Prostate gland (tissue), 2 donors: Measurements from ENCODE around the gene CPEB1. TPM values are rescaled to one million over a fixed set of nuclear protein-coding genes. Genes with fewer than 3 reads are reported as not detected.

Experiments used
- DNase-seq: peaks from one replicate; pipeline ENCODE4 v3.0.0-alpha.2; 2019; ENCODE audit warnings: low spot score
- H3K27ac ChIP-seq, 2 donors: fragments of 200-600 bp; sonication (generic); 2 replicates each; pipeline ENCODE4 v1.5.1; 2017 to 2019
- H3K27me3 ChIP-seq: fragments of 200-600 bp; sonication (generic); replicated peaks from 2 replicates; pipeline ENCODE4 v1.5.1; 2019; ENCODE audit not compliant: insufficient read depth
- H3K36me3 ChIP-seq, 2 donors: fragments of 200-600 bp; sonication (generic); 1 replicate in 1 of 2; 2 replicates in 1 of 2; pipeline versions ENCODE4 v1.5.1 to v1.8.1; 2017 to 2019
- H3K4me1 ChIP-seq: fragments of 200-600 bp; sonication (generic); replicated peaks from 2 replicates; pipeline ENCODE4 v1.5.1; 2019
- H3K4me3 ChIP-seq, 2 donors: fragments of 200-600 bp; sonication (generic); 2 replicates each; pipeline ENCODE4 v1.5.1; 2017 to 2019
- H3K9me3 ChIP-seq: fragments of 200-600 bp; sonication (generic); 2 replicates; pipeline ENCODE4 v1.5.1; 2017
- POLR2A ChIP-seq: fragments of 450-650 bp; IDR thresholded peaks from one replicate; pipeline ENCODE4 v1.6.1; 2016; ENCODE audit warnings: antibody characterized with exemption, mild to moderate bottlenecking
- POLR2AphosphoS5 ChIP-seq: sonication (generic); formaldehyde crosslinking; IDR thresholded peaks from one replicate; pipeline ENCODE4 v1.6.1; 2017; ENCODE audit warnings: antibody characterized with exemption
- WGBS: methylation state at CpG from one replicate; pipeline ENCODE4 v1.1.5; 2018; 5-methylcytosine and 5-hydroxymethylcytosine counted together
- intact Hi-C: fragments of 100-400 bp; cut with DNase I; formaldehyde crosslinking; loops from one replicate; pipeline ENCODE4 v1.14.2; 2022
- total RNA-seq, 2 donors: library from RNA; depleted of rRNA; stranded (reverse); fragments of >200 nt; gene quantifications; one replicate each; pipeline ENCODE4 v1.1.0, GENCODE V29; 2016
- TF ChIP-seq, protein P1 (sequence below), 4 experiments: fragments of 200-600 bp in 2 of 4; fragments of 450-650 bp in 2 of 4; sonication (generic) in 2 of 4; IDR thresholded peaks; 1 replicate in 3 of 4; 2 replicates in 1 of 4; pipeline ENCODE4 v1.5.1; 2016 to 2019; ENCODE audit warnings: antibody characterized with exemption in 4 of 4, mild to moderate bottlenecking in 2 of 4, moderate library complexity in 2 of 4

Gene CPEB1
- total RNA-seq, 2 donors from 2014 or later: 1.7 to 51.8 TPM

DNA sequence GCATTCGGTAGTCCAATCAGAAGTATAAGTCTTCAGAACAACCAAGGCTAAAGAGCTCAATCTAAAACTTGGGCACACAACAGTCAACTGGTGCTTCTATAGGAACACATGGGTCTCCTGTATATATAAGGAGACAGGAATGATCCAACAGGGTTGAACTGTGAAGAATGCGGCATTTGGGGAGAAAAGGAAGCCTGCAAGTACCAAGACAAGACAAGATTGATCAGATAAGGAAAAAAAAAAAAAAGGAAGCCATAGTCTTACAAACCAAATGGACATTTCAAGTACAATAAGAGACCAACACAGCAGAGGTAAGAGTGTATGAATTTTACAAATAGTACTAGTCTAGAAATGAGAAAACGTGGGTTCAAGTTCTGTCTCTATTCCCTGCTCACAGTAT lies 6.5 kb downstream of the CPEB1 start:
- Histone ChIP-seq H3K27me3 (peaks cover 3% of the 10 kb centered on the region), H3K4me1 (no peaks in the 10 kb centered on the region), H3K4me3 (no peak overlapping the region), H3K9me3 (no peaks in the 10 kb centered on the region), H3K27ac (no peak overlapping the region), H3K36me3 (no peaks in the 10 kb centered on the region)
- WGBS: 69% methylated on average over 3 of the region's 3 CpGs
- no peak for TF ChIP-seq POLR2A
- TF ChIP-seq, protein P1, sequence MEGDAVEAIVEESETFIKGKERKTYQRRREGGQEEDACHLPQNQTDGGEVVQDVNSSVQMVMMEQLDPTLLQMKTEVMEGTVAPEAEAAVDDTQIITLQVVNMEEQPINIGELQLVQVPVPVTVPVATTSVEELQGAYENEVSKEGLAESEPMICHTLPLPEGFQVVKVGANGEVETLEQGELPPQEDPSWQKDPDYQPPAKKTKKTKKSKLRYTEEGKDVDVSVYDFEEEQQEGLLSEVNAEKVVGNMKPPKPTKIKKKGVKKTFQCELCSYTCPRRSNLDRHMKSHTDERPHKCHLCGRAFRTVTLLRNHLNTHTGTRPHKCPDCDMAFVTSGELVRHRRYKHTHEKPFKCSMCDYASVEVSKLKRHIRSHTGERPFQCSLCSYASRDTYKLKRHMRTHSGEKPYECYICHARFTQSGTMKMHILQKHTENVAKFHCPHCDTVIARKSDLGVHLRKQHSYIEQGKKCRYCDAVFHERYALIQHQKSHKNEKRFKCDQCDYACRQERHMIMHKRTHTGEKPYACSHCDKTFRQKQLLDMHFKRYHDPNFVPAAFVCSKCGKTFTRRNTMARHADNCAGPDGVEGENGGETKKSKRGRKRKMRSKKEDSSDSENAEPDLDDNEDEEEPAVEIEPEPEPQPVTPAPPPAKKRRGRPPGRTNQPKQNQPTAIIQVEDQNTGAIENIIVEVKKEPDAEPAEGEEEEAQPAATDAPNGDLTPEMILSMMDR (IDR thresholded peaks at IDR 0.05): no peak
- TF ChIP-seq POLR2AphosphoS5: no peak
- intact Hi-C loops: no loop called here
- no peak for DNase-seq

DNA sequence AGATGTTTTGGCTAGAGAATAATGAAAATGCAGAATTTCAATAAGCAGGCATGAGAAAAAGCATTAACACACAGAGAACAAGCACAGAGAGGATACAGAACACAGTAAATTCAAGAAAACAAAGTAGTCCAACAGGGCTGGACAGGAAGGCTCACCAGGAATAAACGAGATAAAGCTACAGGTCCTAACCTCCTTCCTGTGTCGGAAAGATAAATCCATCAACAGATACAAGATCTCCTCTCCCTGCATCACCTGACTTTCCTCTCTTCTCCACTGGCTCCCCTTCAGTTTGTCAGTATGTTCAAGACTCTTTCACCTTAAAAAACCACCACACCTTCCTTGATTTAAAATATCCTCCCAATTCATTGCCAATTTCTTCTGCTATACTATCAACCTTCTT lies 11.4 kb downstream of the CPEB1 start:
- Histone ChIP-seq H3K36me3 (no peaks in the 10 kb centered on the region), H3K27me3 (peaks cover 3% of the 10 kb centered on the region), H3K27ac (no peak overlapping the region), H3K4me3 (no peak overlapping the region), H3K9me3 (no peaks in the 10 kb centered on the region), H3K4me1 (no peaks in the 10 kb centered on the region)
- intact Hi-C loops: no loop called here
- TF ChIP-seq, protein P1 (IDR thresholded peaks at IDR 0.05): no peak
- TF ChIP-seq POLR2AphosphoS5 (no peak), POLR2A (no peak)
- WGBS: 44% methylated on average over 2 of the region's 2 CpGs
- DNase-seq: no peak

DNA sequence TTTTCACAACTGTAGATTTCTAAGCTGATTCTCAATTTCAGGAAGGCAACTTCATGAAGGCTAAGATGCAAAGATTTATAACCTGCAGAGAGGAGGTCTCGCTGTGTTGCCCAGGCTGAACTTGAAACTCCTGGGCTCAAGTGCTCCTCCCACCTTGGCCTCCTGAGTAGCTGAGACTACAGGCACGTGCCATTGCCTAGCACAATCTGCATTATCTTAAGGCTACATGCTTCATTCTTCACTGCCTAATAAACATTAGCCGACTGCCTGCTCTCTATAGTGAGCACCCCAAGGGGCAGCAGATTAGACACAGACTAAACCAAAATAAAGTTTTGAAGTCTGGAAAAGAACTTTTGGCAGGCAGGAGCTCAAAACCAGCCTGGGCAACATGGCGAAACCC lies 17.1 kb downstream of the CPEB1 start:
- Histone ChIP-seq H3K9me3 (no peaks in the 10 kb centered on the region), H3K27ac (no peak overlapping the region), H3K27me3 (no peaks in the 10 kb centered on the region), H3K4me3 (no peak overlapping the region), H3K36me3 (no peaks in the 10 kb centered on the region), H3K4me1 (no peaks in the 10 kb centered on the region)
- intact Hi-C loops: no loop called here
- no peak for TF ChIP-seq POLR2A
- TF ChIP-seq, protein P1 (IDR thresholded peaks at IDR 0.05): no peak
- no peak for TF ChIP-seq POLR2AphosphoS5
- DNase-seq: no peak
- WGBS: 57% methylated on average over 4 of the region's 4 CpGs

- Histone ChIP-seq H3K36me3 (no peaks in the 10 kb centered on the region), H3K4me1 (no peaks in the 10 kb centered on the region), H3K27ac (no peak overlapping the region), H3K27me3 (no peaks in the 10 kb centered on the region), H3K9me3 (no peaks in the 10 kb centered on the region), H3K4me3 (no peak overlapping the region)
- no peak for DNase-seq
- intact Hi-C loops: no loop called here
- no peak for TF ChIP-seq POLR2A
- TF ChIP-seq POLR2AphosphoS5: no peak
- TF ChIP-seq, protein P1 (IDR thresholded peaks at IDR 0.05): no peak
- WGBS: 67% methylated on average over 4 of the region's 4 CpGs
Observed at GRCh38 chr15:82625136-82625535, 22.0 kb downstream of the CPEB1 start.

GRCh38 chr15:82624438-82624837 lies 22.7 kb downstream of the CPEB1 start:
- Histone ChIP-seq H3K9me3 (no peaks in the 10 kb centered on the region), H3K4me1 (no peaks in the 10 kb centered on the region), H3K27ac (no peak overlapping the region), H3K4me3 (no peak overlapping the region), H3K27me3 (no peaks in the 10 kb centered on the region), H3K36me3 (no peaks in the 10 kb centered on the region)
- no peak for DNase-seq
- no peak for TF ChIP-seq POLR2A
- TF ChIP-seq POLR2AphosphoS5: no peak
- TF ChIP-seq, protein P1 (IDR thresholded peaks at IDR 0.05): no peak
- WGBS: 89% methylated on average over 3 of the region's 3 CpGs
- intact Hi-C loops: no loop called here
